HCT116 (cell line): ENCODE results near the gene BRD4. TPM values are rescaled to one million over a fixed set of nuclear protein-coding genes. Genes with fewer than 3 reads are reported as not detected.

Experiments used
- ATAC-seq: fragments of 200-7000 bp; cut with Tn5 transposase; 2 replicates; pipeline ENCODE4 v1.9.1; 2020; ENCODE audit warnings: mild to moderate bottlenecking, moderate library complexity
- BruUV-seq: library from RNA; stranded (reverse); fragments of 400-500 nt; replicated peaks from 2 replicates; lab custom pipeline; 2021; lab: Mats Ljungman, UMichigan
- CTCF ChIA-PET: fragments of 300-600 bp; sonication (Branson Sonifier 250); formaldehyde crosslinking; loops from one replicate; lab custom pipeline; 2021; ENCODE audit warnings: antibody characterized with exemption; lab: Charles Lee
- POLR2A ChIA-PET: fragments of 300-600, 350-600 bp; sonication (Branson Sonifier 250); formaldehyde crosslinking; loops from one replicate; lab custom pipeline; 2021; ENCODE audit warnings: antibody characterized with exemption; lab: Charles Lee
- RAD21 ChIA-PET, 2 experiments: fragments of 300-600 bp; sonication (Branson Sonifier 250); formaldehyde crosslinking; loops; one replicate each; lab custom pipeline; 2023; ENCODE audit warnings: low total read pairs in 2 of 2; ENCODE audit not compliant: uncharacterized antibody in 2 of 2, unreplicated experiment in 2 of 2, low non-redundant PET in 1 of 2; lab: Charles Lee
- DNase-seq: peaks from one replicate; pipeline ENCODE4 v3.0.0-alpha.2; 2010; ENCODE audit warnings: low read depth, low spot score
- H2AFZ ChIP-seq: fragments of 200-600 bp; shearing (Covaris generic), sonication (generic); 2 replicates; pipeline ENCODE4 v1.6.1; 2017; ENCODE audit warnings: low read depth, mixed run types, mixed read lengths, antibody characterized with exemption, low read length; ENCODE audit not compliant: poor library complexity, severe bottlenecking
- H3K27ac ChIP-seq: 2 replicates; pipeline ENCODE4 v1.5.1; 2012; ENCODE audit warnings: low read depth, low read length
- H3K27me3 ChIP-seq: fragments of 200-600 bp; sonication (generic); 2 replicates; pipeline ENCODE4 v1.6.1; 2016; ENCODE audit warnings: mixed run types, low read length, mixed read lengths; ENCODE audit not compliant: insufficient read depth
- H3K36me3 ChIP-seq, 2 experiments: fragments of 200-500 bp in 1 of 2; fragments of 200-600 bp in 1 of 2; sonication (Bioruptor generic) in 1 of 2; sonication (generic) in 1 of 2; 2 replicates each; pipeline versions ENCODE4 v1.5.1 to v1.6.1; 2014 to 2016; ENCODE audit warnings: low read length in 2 of 2, inconsistent platforms in 1 of 2, mixed read lengths in 1 of 2, mixed run types in 1 of 2; ENCODE audit not compliant: insufficient read depth in 2 of 2, control insufficient read depth in 1 of 2
- H3K4me1 ChIP-seq, 2 experiments: fragments of 200-600 bp in 1 of 2; sonication (generic) in 1 of 2; 2 replicates each; pipeline versions ENCODE4 v1.5.1 to v1.6.1; 2012 to 2017; ENCODE audit warnings: low read length in 2 of 2, inconsistent platforms in 1 of 2, mild to moderate bottlenecking in 1 of 2, mixed read lengths in 1 of 2, mixed run types in 1 of 2, moderate library complexity in 1 of 2; ENCODE audit not compliant: insufficient read depth in 2 of 2, control insufficient read depth in 1 of 2
- H3K4me2 ChIP-seq: fragments of 200-600 bp; sonication (generic); 2 replicates; pipeline ENCODE4 v1.6.1; 2017; ENCODE audit warnings: mixed run types, low read length, mixed read lengths
- H3K4me3 ChIP-seq, 2 experiments: fragments of 200-600 bp in 1 of 2; sonication (generic) in 1 of 2; replicated peaks in 1 of 2; 2 replicates each; pipeline ENCODE4 v1.5.1; 2011 to 2016; ENCODE audit warnings: low read length in 2 of 2, control low read depth in 1 of 2, low read depth in 1 of 2, mild to moderate bottlenecking in 1 of 2, mixed read lengths in 1 of 2, mixed run types in 1 of 2
- H3K79me2 ChIP-seq: fragments of 200-600 bp; sonication (generic); 2 replicates; pipeline ENCODE4 v1.6.1; 2017; ENCODE audit warnings: mild to moderate bottlenecking, mixed run types, low read length, moderate library complexity, mixed read lengths; ENCODE audit not compliant: insufficient read depth
- H3K9ac ChIP-seq: fragments of 200-600 bp; sonication (generic); 2 replicates; pipeline ENCODE4 v1.6.1; 2016; ENCODE audit warnings: low read length, mixed read lengths
- H3K9me2 ChIP-seq: fragments of 200-600 bp; sonication (generic), shearing (Covaris generic); 2 replicates; pipeline ENCODE4 v1.6.1; 2017; ENCODE audit warnings: mixed run types, mild to moderate bottlenecking, moderate library complexity; ENCODE audit not compliant: insufficient read depth
- H3K9me3 ChIP-seq, 2 experiments: fragments of 200-500 bp in 1 of 2; fragments of 200-600 bp in 1 of 2; sonication (Bioruptor generic) in 1 of 2; sonication (generic) in 1 of 2; 2 replicates each; pipeline ENCODE4 v1.6.1; 2014 to 2017; ENCODE audit warnings: low read length in 2 of 2, mixed read lengths in 2 of 2, inconsistent platforms in 1 of 2, low read depth in 1 of 2, mild to moderate bottlenecking in 1 of 2, mixed run types in 1 of 2, moderate library complexity in 1 of 2; ENCODE audit not compliant: control insufficient read depth in 1 of 2, insufficient read depth in 1 of 2
- H4K20me1 ChIP-seq: fragments of 200-600 bp; sonication (generic), shearing (Covaris generic); 2 replicates; pipeline ENCODE4 v1.6.1; 2017; ENCODE audit warnings: mixed run types, mild to moderate bottlenecking, moderate library complexity; ENCODE audit not compliant: insufficient read depth
- EGR1 ChIP-seq: IDR thresholded peaks from 2 replicates; pipeline ENCODE4 v1.6.1; 2012; ENCODE audit warnings: low read depth
- ELF1 ChIP-seq: IDR thresholded peaks from 2 replicates; pipeline ENCODE4 v1.6.1; 2012; ENCODE audit warnings: low read depth, borderline replicate concordance
- EZH2 ChIP-seq: fragments of 200-600 bp; sonication (generic); IDR thresholded peaks from 2 replicates; pipeline ENCODE4 v1.6.1; 2017; ENCODE audit warnings: antibody characterized with exemption, mixed run types
- FOSL1 ChIP-seq: IDR thresholded peaks from 2 replicates; pipeline ENCODE4 v1.6.1; 2012; ENCODE audit warnings: low read depth
- JUND ChIP-seq: IDR thresholded peaks from 2 replicates; pipeline ENCODE4 v1.6.1; 2012
- POLR2A ChIP-seq: IDR thresholded peaks from 2 replicates; pipeline ENCODE4 v1.7.0; 2011; ENCODE audit warnings: borderline replicate concordance; ENCODE audit not compliant: insufficient read depth, insufficient read length; ENCODE audit errors: extremely low read depth
- POLR2AphosphoS5 ChIP-seq: IDR thresholded peaks from 2 replicates; pipeline ENCODE4 v1.6.1; 2011; ENCODE audit warnings: mild to moderate bottlenecking, low read depth, low read length, moderate library complexity
- SIN3A ChIP-seq: IDR thresholded peaks from 2 replicates; pipeline ENCODE4 v1.6.1; 2012; ENCODE audit warnings: low read depth
- YY1 ChIP-seq: IDR thresholded peaks from 2 replicates; pipeline ENCODE4 v1.6.1; 2011; ENCODE audit warnings: low read length, low read depth, moderate library complexity, mild to moderate bottlenecking; ENCODE audit not compliant: insufficient replicate concordance; ENCODE audit errors: extremely low read depth
- intact Hi-C: fragments of 100-400 bp; cut with micrococcal nuclease; formaldehyde crosslinking; loops from 2 replicates; pipeline ENCODE4 v1.10.0; 2022
- total RNA-seq: library from RNA; stranded (reverse); gene quantifications from one replicate; pipeline ENCODE4 v1.2.1, GENCODE V29; 2021; ENCODE audit not compliant: unreplicated experiment
- TF ChIP-seq, protein P1 (sequence below): IDR thresholded peaks from 2 replicates; pipeline ENCODE4 v1.6.1; 2012
- TF ChIP-seq, protein P2 (sequence below), 3 experiments: fragments of 200-600 bp in 1 of 3; sonication (generic) in 1 of 3; IDR thresholded peaks in 2 of 3; conservative IDR thresholded peaks in 1 of 3; 2 replicates each; pipeline ENCODE4 v1.5.1; 2012 to 2017; ENCODE audit warnings: low read depth in 2 of 3, low read length in 2 of 3, antibody characterized with exemption in 1 of 3, borderline replicate concordance in 1 of 3, control low read depth in 1 of 3, mild to moderate bottlenecking in 1 of 3, mixed read lengths in 1 of 3, mixed run types in 1 of 3, moderate library complexity in 1 of 3; ENCODE audit not compliant: insufficient read depth in 1 of 3
- TF ChIP-seq, protein P3 (sequence below): IDR thresholded peaks from 2 replicates; pipeline ENCODE4 v1.6.1; 2012
- TF ChIP-seq, protein P4 (sequence below): IDR thresholded peaks from 2 replicates; pipeline ENCODE4 v1.6.1; 2011; ENCODE audit warnings: mild to moderate bottlenecking, low read length, moderate library complexity; ENCODE audit not compliant: insufficient replicate concordance; ENCODE audit errors: extremely low read depth

The BRD4 gene
- total RNA-seq, 1 experiment from 2014 or later: 52.9 TPM

DNA sequence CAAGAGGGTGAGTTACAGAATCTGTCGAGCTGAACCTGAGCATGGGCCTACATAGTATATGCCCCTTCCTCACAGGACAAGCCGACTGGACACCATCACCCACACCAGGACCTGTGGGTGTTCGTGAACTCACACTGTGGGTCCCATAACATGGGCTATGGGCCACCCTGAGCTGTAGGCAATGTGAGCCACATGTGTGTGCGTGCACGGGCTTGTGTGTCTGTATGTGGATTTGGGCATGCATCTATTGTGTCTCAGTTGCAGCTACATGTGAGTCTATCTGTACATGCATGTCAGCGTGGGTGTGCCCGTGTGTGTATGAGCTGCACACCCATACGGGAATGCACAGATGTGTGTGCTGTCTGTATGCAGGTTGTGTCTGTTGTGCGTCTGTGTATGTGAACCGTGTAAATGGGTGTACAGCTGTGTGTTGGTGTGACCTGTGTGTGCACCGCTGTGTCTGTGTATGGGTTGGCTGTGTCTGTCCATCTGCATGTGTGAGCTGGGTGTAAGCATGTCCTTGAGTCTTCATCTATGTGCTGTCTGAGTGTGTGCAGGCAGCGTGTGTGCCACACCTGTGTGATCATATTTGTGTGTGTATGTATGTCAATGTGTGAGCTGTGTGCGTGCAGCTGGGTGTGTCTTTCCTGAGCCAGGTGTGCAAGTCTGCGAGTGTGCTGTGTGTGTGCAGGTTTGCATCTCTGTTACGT, 133.2 kb downstream of the BRD4 start:
- H3K79me2 ChIP-seq: no peaks in the 10 kb centered on the region
- no peaks in the 10 kb centered on the region for H3K27me3 ChIP-seq
- BruUV-seq: TSS peak; percentile 56
- H3K4me3 ChIP-seq: no peak overlapping the region
- ChIA-PET POLR2A (no interaction called here), CTCF (no interaction called here), RAD21 (interaction anchor here in 1 of 2 experiments (0.6 kb wide), 1 partner anchor 56 kb away, joined by 3 read pairs; no protein-coding TSS in a partner anchor)
- H3K4me1 ChIP-seq: peaks cover 24 to 45% of the 10 kb centered on the region in 2 experiments
- no peaks in the 10 kb centered on the region for H3K9me2 ChIP-seq
- no peak overlapping the region for H3K9ac ChIP-seq
- H4K20me1 ChIP-seq: no peaks in the 10 kb centered on the region
- H3K4me2 ChIP-seq: 0 out of 2 replicates have a peak overlapping the region, but pooled peaks have one; percentile 91
- peaks cover 0 to 3% of the 10 kb centered on the region in 2 experiments; a peak in 2 of 4 replicates for H3K36me3 ChIP-seq
- H3K27ac ChIP-seq: no peak overlapping the region
- H3K9me3 ChIP-seq: no peaks in the 10 kb centered on the region
- intact Hi-C loops: no loop called here
- ATAC-seq: no peak
- TF ChIP-seq POLR2A (no peak), EGR1 (no peak), POLR2AphosphoS5 (no peak), JUND (no peak), SIN3A (no peak), FOSL1 (no peak), ELF1 (no peak), EZH2 (no peak), YY1 (no peak)
- TF ChIP-seq, protein P1, sequence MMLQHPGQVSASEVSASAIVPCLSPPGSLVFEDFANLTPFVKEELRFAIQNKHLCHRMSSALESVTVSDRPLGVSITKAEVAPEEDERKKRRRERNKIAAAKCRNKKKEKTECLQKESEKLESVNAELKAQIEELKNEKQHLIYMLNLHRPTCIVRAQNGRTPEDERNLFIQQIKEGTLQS: no peak
- TF ChIP-seq, protein P2, sequence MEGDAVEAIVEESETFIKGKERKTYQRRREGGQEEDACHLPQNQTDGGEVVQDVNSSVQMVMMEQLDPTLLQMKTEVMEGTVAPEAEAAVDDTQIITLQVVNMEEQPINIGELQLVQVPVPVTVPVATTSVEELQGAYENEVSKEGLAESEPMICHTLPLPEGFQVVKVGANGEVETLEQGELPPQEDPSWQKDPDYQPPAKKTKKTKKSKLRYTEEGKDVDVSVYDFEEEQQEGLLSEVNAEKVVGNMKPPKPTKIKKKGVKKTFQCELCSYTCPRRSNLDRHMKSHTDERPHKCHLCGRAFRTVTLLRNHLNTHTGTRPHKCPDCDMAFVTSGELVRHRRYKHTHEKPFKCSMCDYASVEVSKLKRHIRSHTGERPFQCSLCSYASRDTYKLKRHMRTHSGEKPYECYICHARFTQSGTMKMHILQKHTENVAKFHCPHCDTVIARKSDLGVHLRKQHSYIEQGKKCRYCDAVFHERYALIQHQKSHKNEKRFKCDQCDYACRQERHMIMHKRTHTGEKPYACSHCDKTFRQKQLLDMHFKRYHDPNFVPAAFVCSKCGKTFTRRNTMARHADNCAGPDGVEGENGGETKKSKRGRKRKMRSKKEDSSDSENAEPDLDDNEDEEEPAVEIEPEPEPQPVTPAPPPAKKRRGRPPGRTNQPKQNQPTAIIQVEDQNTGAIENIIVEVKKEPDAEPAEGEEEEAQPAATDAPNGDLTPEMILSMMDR (IDR thresholded peaks at IDR 0.05 in 2 of 3, conservative IDR thresholded peaks at IDR 0.05 in 1 of 3; ENCODE audit: borderline replicate concordance in 1 of 3, insufficient read depth in 1 of 3, low read depth in 2 of 3, low read length in 2 of 3): no peak
- TF ChIP-seq, protein P3, sequence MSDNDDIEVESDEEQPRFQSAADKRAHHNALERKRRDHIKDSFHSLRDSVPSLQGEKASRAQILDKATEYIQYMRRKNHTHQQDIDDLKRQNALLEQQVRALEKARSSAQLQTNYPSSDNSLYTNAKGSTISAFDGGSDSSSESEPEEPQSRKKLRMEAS: no peak
- TF ChIP-seq, protein P4, sequence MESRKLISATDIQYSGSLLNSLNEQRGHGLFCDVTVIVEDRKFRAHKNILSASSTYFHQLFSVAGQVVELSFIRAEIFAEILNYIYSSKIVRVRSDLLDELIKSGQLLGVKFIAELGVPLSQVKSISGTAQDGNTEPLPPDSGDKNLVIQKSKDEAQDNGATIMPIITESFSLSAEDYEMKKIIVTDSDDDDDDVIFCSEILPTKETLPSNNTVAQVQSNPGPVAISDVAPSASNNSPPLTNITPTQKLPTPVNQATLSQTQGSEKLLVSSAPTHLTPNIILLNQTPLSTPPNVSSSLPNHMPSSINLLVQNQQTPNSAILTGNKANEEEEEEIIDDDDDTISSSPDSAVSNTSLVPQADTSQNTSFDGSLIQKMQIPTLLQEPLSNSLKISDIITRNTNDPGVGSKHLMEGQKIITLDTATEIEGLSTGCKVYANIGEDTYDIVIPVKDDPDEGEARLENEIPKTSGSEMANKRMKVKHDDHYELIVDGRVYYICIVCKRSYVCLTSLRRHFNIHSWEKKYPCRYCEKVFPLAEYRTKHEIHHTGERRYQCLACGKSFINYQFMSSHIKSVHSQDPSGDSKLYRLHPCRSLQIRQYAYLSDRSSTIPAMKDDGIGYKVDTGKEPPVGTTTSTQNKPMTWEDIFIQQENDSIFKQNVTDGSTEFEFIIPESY: no peak
- H2AFZ ChIP-seq: no peak overlapping the region
- no peak for DNase-seq
